Measurements from ENCODE around the gene CACNA2D3. TPM values are rescaled to one million over a fixed set of nuclear protein-coding genes. Genes with fewer than 3 reads are reported as not detected.

Gene CACNA2D3
- total RNA-seq, 1 donor from 2014 or later = 0.70 TPM

DNA sequence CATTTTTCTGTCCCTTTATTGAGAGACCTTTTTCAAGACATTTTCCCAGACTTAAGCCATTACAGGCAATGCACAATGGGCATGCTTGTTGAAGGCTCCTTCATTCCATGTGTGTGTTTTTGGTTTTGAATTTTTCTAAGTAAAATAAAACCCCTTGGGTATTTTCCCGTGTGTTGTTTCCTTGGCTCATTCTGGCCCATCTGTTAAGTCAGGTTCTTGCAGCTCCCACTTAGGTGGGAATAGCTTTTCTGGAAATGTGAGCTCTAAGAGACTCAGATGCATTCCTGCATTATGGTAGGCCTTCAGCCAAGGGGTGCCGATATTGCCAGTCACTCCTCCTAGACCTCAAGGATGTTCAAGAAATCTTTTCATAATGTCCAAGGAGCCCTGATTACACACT is 314.9 kb downstream of the CACNA2D3 start:
- TF ChIP-seq, protein P1, sequence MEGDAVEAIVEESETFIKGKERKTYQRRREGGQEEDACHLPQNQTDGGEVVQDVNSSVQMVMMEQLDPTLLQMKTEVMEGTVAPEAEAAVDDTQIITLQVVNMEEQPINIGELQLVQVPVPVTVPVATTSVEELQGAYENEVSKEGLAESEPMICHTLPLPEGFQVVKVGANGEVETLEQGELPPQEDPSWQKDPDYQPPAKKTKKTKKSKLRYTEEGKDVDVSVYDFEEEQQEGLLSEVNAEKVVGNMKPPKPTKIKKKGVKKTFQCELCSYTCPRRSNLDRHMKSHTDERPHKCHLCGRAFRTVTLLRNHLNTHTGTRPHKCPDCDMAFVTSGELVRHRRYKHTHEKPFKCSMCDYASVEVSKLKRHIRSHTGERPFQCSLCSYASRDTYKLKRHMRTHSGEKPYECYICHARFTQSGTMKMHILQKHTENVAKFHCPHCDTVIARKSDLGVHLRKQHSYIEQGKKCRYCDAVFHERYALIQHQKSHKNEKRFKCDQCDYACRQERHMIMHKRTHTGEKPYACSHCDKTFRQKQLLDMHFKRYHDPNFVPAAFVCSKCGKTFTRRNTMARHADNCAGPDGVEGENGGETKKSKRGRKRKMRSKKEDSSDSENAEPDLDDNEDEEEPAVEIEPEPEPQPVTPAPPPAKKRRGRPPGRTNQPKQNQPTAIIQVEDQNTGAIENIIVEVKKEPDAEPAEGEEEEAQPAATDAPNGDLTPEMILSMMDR (IDR thresholded peaks at IDR 0.05; ENCODE audit: insufficient read depth, low read depth, low read length) = no peak
- TF ChIP-seq EZH2 (IDR thresholded peaks at IDR 0.05; ENCODE audit: insufficient read depth, low read length) = no peak
- H3K27me3 ChIP-seq (ENCODE audit: insufficient read depth, low read length) = no peaks in the 10 kb centered on the region
- Mint-ChIP-seq H3K9me3 (ENCODE audit: unreplicated experiment) (no peaks in the 10 kb centered on the region), H3K4me1 (ENCODE audit: low read depth, unreplicated experiment) (no peaks in the 10 kb centered on the region), H3K4me3 (ENCODE audit: unreplicated experiment) (no peak overlapping the region), H3K27me3 (ENCODE audit: low read depth, unreplicated experiment) (peaks cover 19% of the 10 kb centered on the region), H3K27ac (ENCODE audit: unreplicated experiment) (no peak overlapping the region), H3K36me3 (ENCODE audit: low read depth, unreplicated experiment) (no peaks in the 10 kb centered on the region)
- no peaks in the 10 kb centered on the region for H3K9me3 ChIP-seq (ENCODE audit: insufficient read depth, low read depth, low read length)
- no peaks in the 10 kb centered on the region for H4K20me1 ChIP-seq (ENCODE audit: insufficient read depth, low read length)
- FAIRE-seq = no peak
- H3K4me3 ChIP-seq (ENCODE audit: insufficient read depth, low read depth, low read length) = no peak overlapping the region
- H3K9ac ChIP-seq (ENCODE audit: low read length) = no peak overlapping the region
- H3K79me2 ChIP-seq (ENCODE audit: insufficient read depth, low read length) = no peaks in the 10 kb centered on the region
- H3K27ac ChIP-seq (ENCODE audit: low read depth, low read length) = no peak overlapping the region
- H3K36me3 ChIP-seq (ENCODE audit: insufficient read depth, low read length) = no peaks in the 10 kb centered on the region
- H2AFZ ChIP-seq (ENCODE audit: low read depth, low read length) = no peak overlapping the region
- no peak overlapping the region for H3K4me2 ChIP-seq (ENCODE audit: low read length)
- H3K4me1 ChIP-seq (ENCODE audit: insufficient read depth, low read length) = no peaks in the 10 kb centered on the region
- DNase-seq (ENCODE audit: low read depth) = no peak

DNA sequence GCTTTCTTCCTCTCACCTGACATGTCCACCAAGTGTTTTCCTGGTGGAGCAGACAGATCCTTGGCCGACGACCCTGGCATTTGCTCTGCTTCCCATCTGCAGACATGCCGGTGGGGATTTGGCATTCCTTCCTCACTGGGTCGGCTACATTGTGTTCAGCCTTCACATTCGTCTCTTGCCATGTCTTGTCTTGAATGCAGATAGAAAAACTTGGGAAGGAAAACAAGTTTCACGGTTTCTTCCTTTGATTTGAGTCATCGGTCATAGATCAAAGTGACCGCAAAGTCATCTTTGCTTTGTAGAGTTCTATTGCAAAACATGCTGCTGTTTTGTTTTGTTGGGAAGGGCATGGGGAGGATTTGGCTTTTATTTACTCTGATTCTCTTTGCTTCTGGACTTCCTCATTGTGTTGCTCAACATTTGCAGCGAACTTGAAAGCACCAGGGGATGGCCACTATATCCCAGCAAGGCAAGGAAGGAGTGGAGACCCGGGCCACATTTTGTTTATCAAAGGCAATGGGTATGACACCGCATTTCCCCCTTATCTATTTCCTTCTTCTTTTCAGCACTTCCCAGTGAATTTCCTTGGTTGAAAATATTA is 321.3 kb downstream of the CACNA2D3 start:
- Histone ChIP-seq H2AFZ (ENCODE audit: low read depth, low read length) (no peak overlapping the region), H3K4me2 (ENCODE audit: low read length) (no peak overlapping the region), H3K4me3 (ENCODE audit: insufficient read depth, low read depth, low read length) (no peak overlapping the region), H3K27me3 (ENCODE audit: insufficient read depth, low read length) (no peaks in the 10 kb centered on the region), H4K20me1 (ENCODE audit: insufficient read depth, low read length) (no peaks in the 10 kb centered on the region), H3K9ac (ENCODE audit: low read length) (no peak overlapping the region), H3K4me1 (ENCODE audit: insufficient read depth, low read length) (no peaks in the 10 kb centered on the region), H3K27ac (ENCODE audit: low read depth, low read length) (no peak overlapping the region), H3K79me2 (ENCODE audit: insufficient read depth, low read length) (no peaks in the 10 kb centered on the region), H3K9me3 (ENCODE audit: insufficient read depth, low read depth, low read length) (no peaks in the 10 kb centered on the region), H3K36me3 (ENCODE audit: insufficient read depth, low read length) (no peaks in the 10 kb centered on the region)
- no peaks in the 10 kb centered on the region for H3K4me1 Mint-ChIP-seq (ENCODE audit: low read depth, unreplicated experiment)
- no peaks in the 10 kb centered on the region for H3K36me3 Mint-ChIP-seq (ENCODE audit: low read depth, unreplicated experiment)
- peaks cover 16% of the 10 kb centered on the region for H3K27me3 Mint-ChIP-seq (ENCODE audit: low read depth, unreplicated experiment)
- no peak overlapping the region for H3K4me3 Mint-ChIP-seq (ENCODE audit: unreplicated experiment)
- H3K27ac Mint-ChIP-seq (ENCODE audit: unreplicated experiment) = no peak overlapping the region
- FAIRE-seq = no peak
- no peaks in the 10 kb centered on the region for H3K9me3 Mint-ChIP-seq (ENCODE audit: unreplicated experiment)
- TF ChIP-seq, protein P1 (IDR thresholded peaks at IDR 0.05; ENCODE audit: insufficient read depth, low read depth, low read length) = no peak
- TF ChIP-seq EZH2 (IDR thresholded peaks at IDR 0.05; ENCODE audit: insufficient read depth, low read length) = no peak
- DNase-seq (ENCODE audit: low read depth) = peak; percentile 10

DNA sequence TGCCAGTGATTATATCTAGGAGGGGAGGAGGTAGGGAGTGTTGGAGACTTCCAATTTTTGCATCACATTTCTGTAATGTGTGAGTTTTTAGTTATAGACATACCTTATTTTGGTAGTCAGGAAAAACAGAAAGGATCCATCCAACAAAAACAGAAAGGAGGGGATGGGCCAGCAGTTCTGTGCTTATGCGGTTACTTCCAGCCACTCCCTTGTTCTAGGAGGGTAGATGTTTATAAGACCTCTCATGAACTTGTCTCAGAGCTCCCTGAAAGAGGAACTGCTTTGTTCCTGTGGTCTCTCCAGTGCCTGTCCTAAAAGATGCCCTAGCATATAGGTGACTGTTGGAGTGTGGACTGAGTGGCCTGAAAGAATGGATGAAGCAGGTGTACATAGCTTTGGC is 323.3 kb downstream of the CACNA2D3 start:
- Mint-ChIP-seq H3K9me3 (ENCODE audit: unreplicated experiment) (no peaks in the 10 kb centered on the region), H3K4me1 (ENCODE audit: low read depth, unreplicated experiment) (no peaks in the 10 kb centered on the region), H3K27me3 (ENCODE audit: low read depth, unreplicated experiment) (peaks cover 7% of the 10 kb centered on the region), H3K4me3 (ENCODE audit: unreplicated experiment) (no peak overlapping the region), H3K36me3 (ENCODE audit: low read depth, unreplicated experiment) (no peaks in the 10 kb centered on the region), H3K27ac (ENCODE audit: unreplicated experiment) (no peak overlapping the region)
- H3K9me3 ChIP-seq (ENCODE audit: insufficient read depth, low read depth, low read length) = no peaks in the 10 kb centered on the region
- no peak overlapping the region for H3K27ac ChIP-seq (ENCODE audit: low read depth, low read length)
- FAIRE-seq (no peak), DNase-seq (ENCODE audit: low read depth) (no peak)
- no peak overlapping the region for H3K4me2 ChIP-seq (ENCODE audit: low read length)
- H2AFZ ChIP-seq (ENCODE audit: low read depth, low read length) = no peak overlapping the region
- no peak overlapping the region for H3K9ac ChIP-seq (ENCODE audit: low read length)
- H3K36me3 ChIP-seq (ENCODE audit: insufficient read depth, low read length) = no peaks in the 10 kb centered on the region
- H4K20me1 ChIP-seq (ENCODE audit: insufficient read depth, low read length) = no peaks in the 10 kb centered on the region
- no peak overlapping the region for H3K4me3 ChIP-seq (ENCODE audit: insufficient read depth, low read depth, low read length)
- no peak for TF ChIP-seq EZH2 (IDR thresholded peaks at IDR 0.05; ENCODE audit: insufficient read depth, low read length)
- TF ChIP-seq, protein P1 (IDR thresholded peaks at IDR 0.05; ENCODE audit: insufficient read depth, low read depth, low read length) = no peak
- no peaks in the 10 kb centered on the region for H3K4me1 ChIP-seq (ENCODE audit: insufficient read depth, low read length)
- H3K27me3 ChIP-seq (ENCODE audit: insufficient read depth, low read length) = no peaks in the 10 kb centered on the region
- H3K79me2 ChIP-seq (ENCODE audit: insufficient read depth, low read length) = no peaks in the 10 kb centered on the region
